ENCODE measurements around the gene ATF4.

The ATF4 gene

GRCh38 chr22:39560127-39560526 lies 39.8 kb downstream of the ATF4 start:
- no peak for TF ChIP-seq REST (IDR thresholded peaks at IDR 0.05; ENCODE audit: insufficient read depth in 1 of 2, low read depth in 2 of 2, low read length in 2 of 2)
- no peak for TF ChIP-seq SIN3A (IDR thresholded peaks at IDR 0.05; ENCODE audit: borderline replicate concordance, insufficient read depth, low read length)
- no peak for TF ChIP-seq TAF1 (IDR thresholded peaks at IDR 0.05; ENCODE audit: borderline replicate concordance, insufficient read depth, low read length)
- TF ChIP-seq POLR2AphosphoS5 (IDR thresholded peaks at IDR 0.05; ENCODE audit: low read depth, low read length): no peak
- TF ChIP-seq FOXP2 (optimal IDR thresholded peaks at IDR 0.05; ENCODE audit: borderline replicate concordance, extremely low read depth, extremely low read length, insufficient read depth): no peak

- no peak for TF ChIP-seq REST (IDR thresholded peaks at IDR 0.05; ENCODE audit: insufficient read depth in 1 of 2, low read depth in 2 of 2, low read length in 2 of 2)
- no peak for TF ChIP-seq FOXP2 (optimal IDR thresholded peaks at IDR 0.05; ENCODE audit: borderline replicate concordance, extremely low read depth, extremely low read length, insufficient read depth)
- no peak for TF ChIP-seq TAF1 (IDR thresholded peaks at IDR 0.05; ENCODE audit: borderline replicate concordance, insufficient read depth, low read length)
- TF ChIP-seq POLR2AphosphoS5 (IDR thresholded peaks at IDR 0.05; ENCODE audit: low read depth, low read length): no peak
- no peak for TF ChIP-seq SIN3A (IDR thresholded peaks at IDR 0.05; ENCODE audit: borderline replicate concordance, insufficient read depth, low read length)
These were observed 42.6 kb downstream of the ATF4 start for GRCh38 chr22:39562839-39563489.

- TF ChIP-seq FOXP2 (optimal IDR thresholded peaks at IDR 0.05; ENCODE audit: borderline replicate concordance, extremely low read depth, extremely low read length, insufficient read depth) (no peak), SIN3A (IDR thresholded peaks at IDR 0.05; ENCODE audit: borderline replicate concordance, insufficient read depth, low read length) (no peak), TAF1 (IDR thresholded peaks at IDR 0.05; ENCODE audit: borderline replicate concordance, insufficient read depth, low read length) (no peak), POLR2AphosphoS5 (IDR thresholded peaks at IDR 0.05; ENCODE audit: low read depth, low read length) (no peak), REST (IDR thresholded peaks at IDR 0.05; ENCODE audit: insufficient read depth in 1 of 2, low read depth in 2 of 2, low read length in 2 of 2) (no peak)
These were observed 43.4 kb downstream of the ATF4 start for GRCh38 chr22:39563571-39564428.

GRCh38 chr22:39565414-39565944 lies 45.1 kb downstream of the ATF4 start:
- no peak for TF ChIP-seq SIN3A (IDR thresholded peaks at IDR 0.05; ENCODE audit: borderline replicate concordance, insufficient read depth, low read length)
- TF ChIP-seq FOXP2 (optimal IDR thresholded peaks at IDR 0.05; ENCODE audit: borderline replicate concordance, extremely low read depth, extremely low read length, insufficient read depth): no peak
- no peak for TF ChIP-seq POLR2AphosphoS5 (IDR thresholded peaks at IDR 0.05; ENCODE audit: low read depth, low read length)
- TF ChIP-seq REST (IDR thresholded peaks at IDR 0.05; ENCODE audit: insufficient read depth in 1 of 2, low read depth in 2 of 2, low read length in 2 of 2): no peak
- TF ChIP-seq TAF1 (IDR thresholded peaks at IDR 0.05; ENCODE audit: borderline replicate concordance, insufficient read depth, low read length): no peak
